ENCODE data around the gene ARG2.

Gene ARG2

GRCh38 chr14:67641902-67642749, 22.4 kb downstream of the ARG2 start:
- no peak for DNase-seq

- no peak for DNase-seq
Measured at GRCh38 chr14:67643713-67644112, 24.0 kb downstream of the ARG2 start.

GRCh38 chr14:67644428-67644827, 24.7 kb downstream of the ARG2 start:
- no peak for DNase-seq

- no peak for DNase-seq
Measured at GRCh38 chr14:67645414-67645813, 25.7 kb downstream of the ARG2 start.

- DNase-seq = no peak
Measured at GRCh38 chr14:67646131-67646530, 26.4 kb downstream of the ARG2 start.

GRCh38 chr14:67650151-67650550, 30.4 kb downstream of the ARG2 start:
- DNase-seq = no peak

GRCh38 chr14:67650694-67651093, 31.0 kb downstream of the ARG2 start:
- DNase-seq = no peak

- DNase-seq = no peak
Measured at GRCh38 chr14:67652189-67652588, 32.5 kb downstream of the ARG2 start.

GRCh38 chr14:67653651-67654280, 34.0 kb downstream of the ARG2 start:
- DNase-seq = no peak

GRCh38 chr14:67663633-67664032, 43.9 kb downstream of the ARG2 start:
- DNase-seq = no peak

GRCh38 chr14:67665868-67666267, 46.1 kb downstream of the ARG2 start:
- no peak for DNase-seq

GRCh38 chr14:67666750-67667449, 47.2 kb downstream of the ARG2 start:
- no peak for DNase-seq

- DNase-seq = peak; percentile 31
Measured at GRCh38 chr14:67668559-67668958, 48.8 kb downstream of the ARG2 start.

- no peak for DNase-seq
Measured at GRCh38 chr14:67673451-67673850, 53.7 kb downstream of the ARG2 start.

- peak; percentile 24 for DNase-seq
Measured at GRCh38 chr14:67674139-67674479, 54.4 kb downstream of the ARG2 start.

- DNase-seq = peak; percentile 67
Measured at GRCh38 chr14:67674480-67675218, 54.9 kb downstream of the ARG2 start, which contains the start of gene VTI1B. Gene VTI1B (minus strand): TSS chr14:67674632. CDS start chr14:67674489, 143 bp downstream.

GRCh38 chr14:67675219-67675582, 55.5 kb downstream of the ARG2 start:
- no peak for DNase-seq

- no peak for DNase-seq
Measured at GRCh38 chr14:67679006-67679405, 59.3 kb downstream of the ARG2 start.

GRCh38 chr14:67680121-67680602, 60.4 kb downstream of the ARG2 start:
- no peak for DNase-seq

- DNase-seq = no peak
Measured at GRCh38 chr14:67680941-67681340, 61.2 kb downstream of the ARG2 start.

GRCh38 chr14:67683842-67684241, 64.1 kb downstream of the ARG2 start:
- DNase-seq = no peak

GRCh38 chr14:67690011-67690410, 70.3 kb downstream of the ARG2 start:
- DNase-seq = no peak

- DNase-seq = peak; percentile 70
Measured at GRCh38 chr14:67694791-67695393, 75.2 kb downstream of the ARG2 start.

Data from NK-92 treated with Interleukin-12 subunit alpha and Interleukin-12 subunit beta, amount 100 ng/mL, for 24 hours (cell line).